Skeletal muscle cell (primary cell): ENCODE results near the gene NCOA5.
A peak's percentile ranks its signal among the peaks of the same experiment; 100 is the strongest.

ENCODE experiments used
- DNase-seq: peaks from one replicate; pipeline ENCODE4 v3.0.0-alpha.2; 2010; ENCODE audit warnings: low read depth
- H3K4me3 ChIP-seq: 2 replicates; pipeline ENCODE4 v1.5.1; 2011; ENCODE audit warnings: low read depth, mild to moderate bottlenecking, control low read depth, low read length, moderate library complexity

NCOA5 gene

GRCh38 chr20:46070215-46070900 lies 19.4 kb downstream of the NCOA5 start:
- no peak for DNase-seq
- no peak overlapping the region for H3K4me3 ChIP-seq

DNA sequence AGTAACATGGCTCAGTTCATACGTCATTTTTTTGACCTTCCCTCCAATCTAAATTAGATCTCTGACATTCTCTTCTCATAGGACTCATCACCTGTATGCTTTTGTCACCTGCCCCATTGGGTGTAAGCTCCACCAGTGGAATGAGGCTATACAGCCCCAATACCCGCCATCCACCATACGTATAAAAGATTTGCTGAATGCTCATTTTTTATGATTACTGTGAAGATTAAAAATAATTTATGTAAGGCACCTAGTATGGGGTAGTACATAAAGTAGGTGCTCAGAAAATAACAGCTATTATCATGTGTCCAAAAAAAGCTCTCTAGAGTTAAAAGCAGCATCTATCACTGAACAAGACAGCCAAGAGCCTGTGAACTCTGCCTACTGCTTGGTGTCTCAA lies 24.1 kb downstream of the NCOA5 start:
- no peak for DNase-seq
- H3K4me3 ChIP-seq: no peak overlapping the region

GRCh38 chr20:46065006-46065405 lies 24.8 kb downstream of the NCOA5 start:
- H3K4me3 ChIP-seq: no peak overlapping the region
- DNase-seq: no peak

DNA sequence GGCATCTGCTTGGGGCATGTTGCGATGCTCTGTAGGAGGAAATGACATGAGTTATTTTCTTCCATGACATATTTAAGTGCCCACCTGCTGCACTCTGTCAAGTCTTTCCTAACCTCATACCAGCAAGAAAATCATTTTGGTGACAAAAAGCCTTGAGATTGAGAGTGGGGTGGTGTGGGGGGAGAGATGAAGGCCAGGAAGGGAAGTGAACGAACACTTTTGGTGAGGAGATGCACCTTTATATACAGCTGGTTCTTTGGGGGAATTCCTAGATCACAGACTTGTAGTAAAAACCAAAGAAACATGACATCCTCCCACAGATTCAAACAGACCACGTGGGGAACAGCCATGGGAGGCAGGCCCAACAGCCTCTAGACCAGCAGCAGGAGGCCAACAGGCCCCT lies 26.1 kb downstream of the NCOA5 start:
- no peak overlapping the region for H3K4me3 ChIP-seq
- no peak for DNase-seq

GRCh38 chr20:46063151-46063550 lies 26.6 kb downstream of the NCOA5 start:
- H3K4me3 ChIP-seq: no peak overlapping the region
- no peak for DNase-seq

- no peak for DNase-seq
- H3K4me3 ChIP-seq: no peak overlapping the region
Observed at GRCh38 chr20:46062621-46063020, 27.1 kb downstream of the NCOA5 start.

DNA sequence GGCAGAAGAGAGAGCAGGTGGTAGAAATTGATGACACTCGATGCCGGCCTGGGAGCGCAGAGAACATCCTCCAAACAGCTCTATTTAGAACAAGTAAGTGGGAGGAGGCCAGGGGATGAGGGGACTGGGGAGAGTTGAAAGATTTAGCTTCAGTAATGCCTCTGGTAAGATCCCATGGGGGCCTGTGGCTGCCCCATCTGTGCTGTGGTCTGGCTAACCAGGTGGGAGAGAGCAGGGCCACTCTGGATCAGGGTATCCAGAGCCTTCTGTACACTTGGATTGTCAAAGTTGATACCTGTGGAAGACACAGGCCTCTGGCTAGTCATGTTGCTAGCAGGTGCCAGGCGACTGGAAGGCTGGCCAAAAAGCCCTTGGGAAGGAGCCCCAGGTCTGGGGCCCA lies 27.6 kb downstream of the NCOA5 start:
- no peak for DNase-seq

GRCh38 chr20:46060975-46061374 lies 28.8 kb downstream of the NCOA5 start:
- H3K4me3 ChIP-seq: no peak overlapping the region
- no peak for DNase-seq

More for the DNA sequence above, 27.6 kb downstream of the NCOA5 start:
- H3K4me3 ChIP-seq: no peak overlapping the region

DNA sequence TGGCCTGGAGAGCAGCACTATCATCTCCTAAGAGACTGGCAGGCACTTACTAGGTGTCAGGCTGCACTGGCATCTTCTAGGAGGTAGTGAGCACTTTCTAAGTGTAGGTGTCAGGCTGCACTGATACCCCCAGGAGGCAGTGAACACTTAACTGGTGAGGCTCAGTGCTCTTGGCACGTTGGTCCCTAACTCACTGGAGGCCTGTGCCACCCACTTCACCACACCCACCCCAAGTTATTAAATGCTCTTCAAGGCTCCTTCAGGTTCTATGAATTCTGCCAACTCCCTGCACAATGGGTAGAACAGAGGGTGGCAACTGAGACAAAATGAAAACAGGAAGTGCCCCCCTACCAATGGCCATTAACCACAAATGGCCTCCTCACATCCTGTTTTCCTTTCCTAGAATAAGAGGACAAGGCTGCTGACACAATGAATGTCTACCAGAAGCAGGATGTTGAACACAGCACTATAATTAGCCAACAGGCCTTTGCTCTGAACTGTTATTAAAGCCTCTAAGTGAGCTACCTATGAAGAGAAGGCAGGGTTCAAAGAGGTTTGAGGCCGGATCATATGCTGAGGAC lies 29.4 kb downstream of the NCOA5 start:
- no peak for DNase-seq
- H3K4me3 ChIP-seq: no peak overlapping the region

DNA sequence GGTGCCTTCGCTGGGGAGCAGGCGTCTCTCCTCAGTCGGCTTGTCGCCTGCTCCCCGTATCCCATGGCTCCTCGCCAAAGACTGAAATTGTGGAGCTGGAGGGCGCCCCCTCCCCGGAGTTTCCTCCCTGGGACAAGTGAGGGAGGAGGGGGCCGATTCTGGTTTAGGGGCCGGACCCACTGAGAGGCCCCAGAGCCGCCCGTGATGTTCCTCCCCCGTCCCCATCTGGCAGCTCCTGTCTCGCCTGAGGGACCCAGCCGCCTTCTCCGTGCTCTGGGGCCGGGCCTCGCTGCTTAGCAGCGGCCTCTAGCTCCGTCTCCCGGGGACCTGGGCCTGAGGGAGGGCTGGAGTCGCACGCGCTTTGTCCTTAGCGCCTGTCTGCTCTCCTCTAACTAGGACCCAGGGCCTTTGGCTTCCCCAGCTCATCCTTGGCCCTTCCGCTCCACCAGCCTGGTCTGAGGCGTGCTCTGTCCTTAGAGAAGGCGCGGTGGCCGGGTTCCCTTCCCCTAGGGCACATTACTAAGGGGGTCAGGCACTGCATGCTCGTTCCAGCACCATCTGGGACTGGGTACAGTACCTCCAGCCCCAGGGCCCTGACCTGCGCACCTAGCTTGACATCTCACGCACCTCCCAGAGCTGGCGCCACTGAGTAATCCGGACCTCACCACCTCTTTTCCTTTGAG lies 31.0 kb downstream of the NCOA5 start:
- peak overlapping the region; percentile 39 for H3K4me3 ChIP-seq
- DNase-seq: no peak

GRCh38 chr20:46057856-46058598 lies 31.7 kb downstream of the NCOA5 start:
- H3K4me3 ChIP-seq: peak overlapping the region; percentile 39
- no peak for DNase-seq

DNA sequence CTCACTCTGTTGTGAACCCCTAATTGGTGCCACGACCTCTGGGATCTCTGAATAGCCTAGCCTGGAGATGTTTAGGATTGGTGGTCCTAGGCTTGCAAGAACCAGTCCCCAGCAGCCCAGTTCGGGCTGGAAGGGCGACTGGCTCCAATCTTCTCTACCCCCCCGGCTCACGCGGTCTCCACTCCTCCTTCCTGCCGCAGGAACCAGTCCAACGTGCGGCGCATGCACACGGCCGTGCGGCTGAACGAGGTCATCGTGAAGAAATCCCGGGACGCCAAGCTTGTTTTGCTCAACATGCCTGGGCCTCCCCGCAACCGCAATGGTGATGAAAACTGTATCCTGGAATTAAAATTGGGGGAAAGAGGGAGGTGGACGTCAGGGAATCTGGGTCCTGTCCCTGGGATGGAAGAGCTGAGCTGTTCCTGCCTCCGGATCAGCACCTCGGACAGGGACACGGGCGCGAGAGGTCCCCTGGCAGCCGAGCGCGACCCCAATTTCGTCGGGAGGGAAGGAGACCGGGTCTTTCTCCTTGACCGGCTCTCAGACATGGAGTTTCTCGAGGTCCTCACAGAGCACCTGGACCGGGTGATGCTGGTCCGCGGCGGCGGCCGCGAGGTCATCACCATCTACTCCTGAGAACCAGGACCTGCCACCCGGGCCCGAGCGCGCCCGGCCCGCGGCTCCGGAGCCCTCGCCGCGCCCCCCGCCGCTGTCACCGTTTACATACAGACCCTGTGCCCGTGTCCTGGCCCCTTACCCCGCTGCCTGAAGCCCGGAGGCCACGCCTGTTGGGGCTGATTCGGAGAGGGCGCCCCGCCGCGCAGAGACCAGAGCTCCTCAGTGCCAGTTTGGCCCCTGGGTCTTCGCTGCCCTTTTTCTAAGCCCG lies 32.5 kb downstream of the NCOA5 start:
- H3K4me3 ChIP-seq: peak overlapping the region; percentile 39
- DNase-seq: no peak

DNA sequence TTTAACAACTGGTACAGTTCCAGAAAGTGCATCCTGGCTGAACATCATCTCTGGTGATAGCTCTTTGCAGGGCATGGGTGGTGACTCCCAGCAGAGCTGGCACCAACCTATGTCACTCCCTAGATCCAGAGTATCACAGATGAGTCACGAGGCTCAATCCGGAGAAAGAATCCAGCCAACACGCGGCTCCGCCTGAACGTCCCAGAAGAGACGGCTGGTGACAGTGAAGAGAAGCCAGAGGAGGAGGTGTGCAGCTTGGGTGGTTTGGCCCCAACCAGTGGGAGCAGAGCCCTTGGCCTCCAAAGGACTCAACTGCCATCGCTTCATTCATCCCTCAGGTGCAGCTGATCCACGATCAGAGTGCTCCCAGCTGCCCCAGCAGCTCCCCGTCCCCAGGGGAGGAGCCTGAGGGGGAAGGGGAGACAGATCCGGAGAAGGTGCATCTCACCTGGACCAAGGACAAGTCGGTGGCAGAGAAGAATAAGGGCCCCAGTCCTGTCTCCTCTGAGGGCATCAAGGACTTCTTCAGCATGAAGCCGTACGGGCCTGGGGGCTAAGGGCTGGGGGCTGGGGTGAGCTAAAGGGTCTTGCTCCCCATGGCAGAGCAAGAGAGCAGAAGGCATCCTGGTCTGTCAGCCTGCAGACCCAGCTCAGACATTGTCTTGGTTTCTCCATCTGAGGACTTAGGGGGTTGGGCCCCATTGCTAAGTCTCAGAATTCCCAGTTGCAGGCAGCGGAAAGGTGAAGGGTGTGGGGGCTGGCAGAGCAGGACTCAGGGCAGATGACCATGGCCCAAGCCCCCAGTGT lies 33.5 kb downstream of the NCOA5 start:
- H3K4me3 ChIP-seq: no peak overlapping the region
- DNase-seq: no peak

GRCh38 chr20:46055269-46055668 lies 34.5 kb downstream of the NCOA5 start:
- H3K4me3 ChIP-seq: no peak overlapping the region

DNA sequence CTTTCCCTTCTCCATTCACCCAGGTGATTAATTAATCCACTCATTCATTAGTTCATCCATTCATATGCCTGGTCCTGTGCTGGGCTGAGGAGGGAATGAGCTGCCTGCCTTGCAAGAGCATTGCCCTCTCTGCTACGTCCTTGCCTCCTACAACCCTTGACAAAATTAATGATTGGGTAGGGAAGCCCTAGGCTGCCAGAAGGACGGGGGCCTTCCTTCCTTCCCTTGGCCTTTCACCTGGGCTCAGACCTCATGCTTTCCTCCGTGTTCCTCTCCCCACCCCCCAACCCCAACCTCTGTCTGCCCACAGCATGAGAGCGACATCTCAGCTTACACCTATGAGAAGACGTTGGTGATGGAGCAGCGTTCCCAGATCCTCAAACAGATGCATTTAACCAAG lies 35.2 kb downstream of the NCOA5 start:
- no peak overlapping the region for H3K4me3 ChIP-seq
- no peak for DNase-seq

More at GRCh38 chr20:46055269-46055668, 34.5 kb downstream of the NCOA5 start:
- no peak for DNase-seq

DNA sequence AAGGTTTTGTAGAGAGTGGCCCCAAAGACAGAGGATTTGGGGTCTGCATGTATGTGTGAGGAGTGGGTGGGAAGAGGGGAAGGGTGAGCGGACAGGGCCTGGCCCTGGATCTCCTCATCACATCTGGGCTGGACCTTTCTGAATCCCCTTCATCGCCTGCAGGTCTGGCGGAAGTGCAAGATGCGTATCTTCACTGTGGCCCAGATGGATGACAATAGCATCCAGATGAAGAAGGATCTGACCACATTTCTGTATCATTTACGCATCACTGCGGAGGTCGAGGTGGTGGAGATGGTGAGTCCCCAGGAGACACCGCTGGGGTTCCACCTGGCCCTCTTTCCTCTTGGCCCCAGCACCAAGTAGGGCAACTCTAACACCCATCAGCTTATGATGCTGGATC lies 36.3 kb downstream of the NCOA5 start:
- no peak for DNase-seq
- no peak overlapping the region for H3K4me3 ChIP-seq

GRCh38 chr20:46051556-46052308 lies 38.0 kb downstream of the NCOA5 start:
- H3K4me3 ChIP-seq: no peak overlapping the region
- no peak for DNase-seq

GRCh38 chr20:46050885-46051284 lies 38.9 kb downstream of the NCOA5 start:
- no peak for DNase-seq

More at GRCh38 chr20:46050885-46051284, 38.9 kb downstream of the NCOA5 start:
- no peak overlapping the region for H3K4me3 ChIP-seq
